ENCODE results near the gene FOXN1. TPM values are rescaled to one million over a fixed set of nuclear protein-coding genes. Genes with fewer than 3 reads are reported as not detected.
A peak's percentile ranks its signal among the peaks of the same experiment; 100 is the strongest.

Gene FOXN1
- total and polyA plus RNA-seq, 2 of the 13 experiments (the other 11 are each of a cell fraction or from before 2014, with no cell fraction given) = 0.01 TPM; not detected in 1

DNA sequence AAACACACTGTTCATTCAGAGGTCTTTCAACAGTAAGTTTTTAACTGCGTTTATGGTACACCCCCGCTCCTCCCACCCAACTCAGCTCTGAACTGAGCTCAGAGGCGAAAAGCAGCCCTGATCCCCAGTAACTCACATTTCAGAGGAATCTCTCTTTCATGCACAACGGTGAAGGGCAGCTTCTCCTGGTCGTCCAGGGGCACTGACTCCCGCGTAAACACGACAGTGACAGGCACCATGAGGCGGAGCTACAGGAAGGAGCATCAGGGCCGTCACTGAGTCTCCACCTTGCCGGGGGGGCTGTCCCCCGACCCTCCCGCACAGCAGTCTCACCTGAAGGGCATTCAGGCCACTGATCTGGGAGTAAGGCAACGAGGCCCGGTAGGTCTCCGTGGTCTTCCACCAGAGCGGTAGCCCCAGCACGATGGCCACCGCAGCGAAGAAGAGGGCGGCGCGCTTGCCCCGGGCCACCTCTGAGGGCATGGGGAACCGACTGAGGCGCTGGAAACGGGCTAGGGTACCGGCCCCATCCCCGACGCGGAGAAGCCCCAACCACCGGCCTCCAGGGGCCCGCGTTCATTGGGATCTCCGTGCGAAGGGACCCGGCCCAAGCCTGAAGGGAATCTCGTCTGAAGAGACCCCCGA, 64.7 kb downstream of the FOXN1 start (continued):
- peak; percentile 40; the same call in 1 of the 2 replicates for TF ChIP-seq SP5 (CRISPR knock-in tag; IDR thresholded peaks at IDR 0.05; ENCODE audit: borderline replicate concordance, low read depth)
- TF ChIP-seq, protein P1, sequence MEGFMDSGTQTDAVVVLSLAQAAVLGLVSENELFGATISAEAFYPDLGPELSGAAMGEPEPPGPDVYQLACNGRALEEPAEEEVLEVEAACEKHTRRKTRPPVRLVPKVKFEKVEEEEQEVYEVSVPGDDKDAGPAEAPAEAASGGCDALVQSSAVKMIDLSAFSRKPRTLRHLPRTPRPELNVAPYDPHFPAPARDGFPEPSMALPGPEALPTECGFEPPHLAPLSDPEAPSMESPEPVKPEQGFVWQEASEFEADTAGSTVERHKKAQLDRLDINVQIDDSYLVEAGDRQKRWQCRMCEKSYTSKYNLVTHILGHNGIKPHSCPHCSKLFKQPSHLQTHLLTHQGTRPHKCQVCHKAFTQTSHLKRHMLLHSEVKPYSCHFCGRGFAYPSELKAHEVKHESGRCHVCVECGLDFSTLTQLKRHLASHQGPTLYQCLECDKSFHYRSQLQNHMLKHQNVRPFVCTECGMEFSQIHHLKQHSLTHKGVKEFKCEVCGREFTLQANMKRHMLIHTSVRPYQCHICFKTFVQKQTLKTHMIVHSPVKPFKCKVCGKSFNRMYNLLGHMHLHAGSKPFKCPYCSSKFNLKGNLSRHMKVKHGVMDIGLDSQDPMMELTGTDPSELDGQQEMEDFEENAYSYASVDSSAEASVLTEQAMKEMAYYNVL (CRISPR knock-in tag; IDR thresholded peaks at IDR 0.05; ENCODE audit: borderline replicate concordance) = 0 out of 2 replicates have a peak, but pooled peaks have one; percentile 19
- TF ChIP-seq MXI1 (IDR thresholded peaks at IDR 0.05; ENCODE audit: borderline replicate concordance, low read depth, low read length) = peak; percentile 74; the same call in 1 of the 3 replicates
- 0 out of 2 replicates have a peak, but pooled peaks have one; percentile 16 for TF ChIP-seq ELF1 (CRISPR knock-in tag; IDR thresholded peaks at IDR 0.05)
- TF ChIP-seq NFATC3 (CRISPR knock-in tag; IDR thresholded peaks at IDR 0.05) = no peak
- TF ChIP-seq ZNF451 (CRISPR knock-in tag; IDR thresholded peaks at IDR 0.05) = 0 out of 2 replicates have a peak, but pooled peaks have one; percentile 51
- 0 out of 2 replicates have a peak, but pooled peaks have one; percentile 17 for TF ChIP-seq MED1 (CRISPR knock-in tag; IDR thresholded peaks at IDR 0.05)
- peak; percentile 90; the same call in 1 of the 2 replicates for TF ChIP-seq TGIF2 (CRISPR knock-in tag; IDR thresholded peaks at IDR 0.05)
- TF ChIP-seq ZNF205 (CRISPR knock-in tag; IDR thresholded peaks at IDR 0.05) = no peak
- 0 out of 2 replicates have a peak, but pooled peaks have one; percentile 11 for TF ChIP-seq SALL1 (CRISPR knock-in tag; IDR thresholded peaks at IDR 0.05)
- TF ChIP-seq ZNF430 (CRISPR knock-in tag; IDR thresholded peaks at IDR 0.05) = no peak
- peak; percentile 36; the same call in 1 of the 2 replicates for TF ChIP-seq KMT2A (CRISPR knock-in tag; IDR thresholded peaks at IDR 0.05)
- no peak for TF ChIP-seq SMAD3 (CRISPR knock-in tag; IDR thresholded peaks at IDR 0.05)
- TF ChIP-seq NKX3-1 (CRISPR knock-in tag; IDR thresholded peaks at IDR 0.05) = no peak
- 0 out of 2 replicates have a peak, but pooled peaks have one; percentile 18 for TF ChIP-seq FOXK1 (CRISPR knock-in tag; IDR thresholded peaks at IDR 0.05; ENCODE audit: borderline replicate concordance, low read depth)
- TF ChIP-seq CCDC6 (CRISPR knock-in tag; IDR thresholded peaks at IDR 0.05) = no peak
- peak; percentile 37; the same call in 1 of the 2 replicates for TF ChIP-seq ZFX (CRISPR knock-in tag; IDR thresholded peaks at IDR 0.05; ENCODE audit: low read depth)
- 0 out of 2 replicates have a peak, but pooled peaks have one; percentile 56 for TF ChIP-seq ZNF414 (CRISPR knock-in tag; IDR thresholded peaks at IDR 0.05)
- TF ChIP-seq, protein P2, sequence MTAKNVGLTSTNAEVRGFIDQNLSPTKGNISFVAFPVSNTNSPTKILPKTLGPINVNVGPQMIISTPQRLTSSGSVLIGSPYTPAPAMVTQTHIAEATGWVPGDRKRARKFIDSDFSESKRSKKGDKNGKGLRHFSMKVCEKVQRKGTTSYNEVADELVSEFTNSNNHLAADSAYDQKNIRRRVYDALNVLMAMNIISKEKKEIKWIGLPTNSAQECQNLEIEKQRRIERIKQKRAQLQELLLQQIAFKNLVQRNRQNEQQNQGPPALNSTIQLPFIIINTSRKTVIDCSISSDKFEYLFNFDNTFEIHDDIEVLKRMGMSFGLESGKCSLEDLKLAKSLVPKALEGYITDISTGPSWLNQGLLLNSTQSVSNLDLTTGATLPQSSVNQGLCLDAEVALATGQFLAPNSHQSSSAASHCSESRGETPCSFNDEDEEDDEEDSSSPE (CRISPR knock-in tag; IDR thresholded peaks at IDR 0.05) = 0 out of 2 replicates have a peak, but pooled peaks have one; percentile 24
- peak; percentile 25; the same call in 1 of the 2 replicates for TF ChIP-seq ZNF331 (CRISPR knock-in tag; IDR thresholded peaks at IDR 0.05)
- TF ChIP-seq ZNF790 (CRISPR knock-in tag; IDR thresholded peaks at IDR 0.05; ENCODE audit: borderline replicate concordance) = 0 out of 2 replicates have a peak, but pooled peaks have one; percentile 57
- peak; percentile 35 for TF ChIP-seq MYC (CRISPR knock-in tag; IDR thresholded peaks at IDR 0.05; ENCODE audit: borderline replicate concordance)
- 0 out of 2 replicates have a peak, but pooled peaks have one; percentile 21 for TF ChIP-seq MTERF4 (CRISPR knock-in tag; IDR thresholded peaks at IDR 0.05)
- TF ChIP-seq ZNF225 (CRISPR knock-in tag; IDR thresholded peaks at IDR 0.05) = peak; percentile 59; the same call in 1 of the 2 replicates
- no peak for TF ChIP-seq ZNF263 (CRISPR knock-in tag; IDR thresholded peaks at IDR 0.05)
- no peak for TF ChIP-seq KLF9 (CRISPR knock-in tag; IDR thresholded peaks at IDR 0.05; ENCODE audit: low read depth)

Measured in HepG2 (cell line).